CD4-positive, CD25-positive, alpha-beta regulatory T cell (primary cell): ENCODE results near the gene TESMIN. TPM values are rescaled to one million over a fixed set of nuclear protein-coding genes. Genes with fewer than 3 reads are reported as not detected.
A peak's percentile ranks its signal among the peaks of the same experiment; 100 is the strongest.

Source experiments
- ATAC-seq, 2 donors: fragments of 150-1000 bp; cut with Tn5 transposase; one replicate each; pipeline ENCODE4 v1.10.0; 2021; ENCODE audit warnings: low read depth in 2 of 2, moderate number of reproducible peaks in 2 of 2, moderate library complexity in 1 of 2
- DNase-seq, 3 donors: peaks; one replicate each; pipeline versions ENCODE4 v3.0.0 to v3.0.0-alpha.2; 2012 to 2022; ENCODE audit warnings: mixed read lengths in 1 of 3
- H3K27ac ChIP-seq: one replicate; pipeline ENCODE4 v1.7.0; 2013; ENCODE audit warnings: mild to moderate bottlenecking, low read length; ENCODE audit not compliant: insufficient read depth, poor library complexity, severe bottlenecking
- H3K27me3 ChIP-seq: one replicate; pipeline ENCODE4 v1.7.0; 2013; ENCODE audit warnings: low read length; ENCODE audit not compliant: control insufficient read depth, insufficient read depth
- H3K36me3 ChIP-seq: one replicate; pipeline ENCODE4 v1.7.0; 2013; ENCODE audit warnings: mild to moderate bottlenecking, low read length, moderate library complexity; ENCODE audit not compliant: control insufficient read depth, insufficient read depth
- H3K4me1 ChIP-seq: 2 replicates; pipeline ENCODE4 v1.7.0; 2013; ENCODE audit warnings: mild to moderate bottlenecking, low read length; ENCODE audit not compliant: insufficient read depth, control insufficient read depth, poor library complexity, severe bottlenecking
- H3K4me3 ChIP-seq: one replicate; pipeline ENCODE4 v1.7.0; 2013; ENCODE audit warnings: low read depth, mild to moderate bottlenecking, low read length, moderate library complexity
- H3K9me3 ChIP-seq, 2 experiments: 1 replicate in 1 of 2; 2 replicates in 1 of 2; pipeline ENCODE4 v1.7.0; 2013; ENCODE audit warnings: low read length in 2 of 2, mild to moderate bottlenecking in 1 of 2, moderate library complexity in 1 of 2; ENCODE audit not compliant: control insufficient read depth in 2 of 2
- H3K27ac Mint-ChIP-seq, 3 donors: one replicate each; pipeline ENCODE4 v1.8.0; 2020 to 2022; ENCODE audit warnings: mild to moderate bottlenecking in 3 of 3, mixed read lengths in 3 of 3, moderate library complexity in 2 of 3
- H3K27me3 Mint-ChIP-seq: one replicate; pipeline ENCODE4 v1.8.0; 2022; ENCODE audit warnings: mild to moderate bottlenecking, mixed read lengths
- H3K36me3 Mint-ChIP-seq: one replicate; pipeline ENCODE4 v1.8.0; 2020; ENCODE audit warnings: mixed read lengths
- H3K4me1 Mint-ChIP-seq, 4 donors: one replicate each; pipeline ENCODE4 v1.8.0; 2020 to 2022; ENCODE audit warnings: mixed read lengths in 4 of 4, mild to moderate bottlenecking in 1 of 4
- H3K4me3 Mint-ChIP-seq, 4 donors: one replicate each; pipeline ENCODE4 v1.8.0; 2020 to 2022; ENCODE audit warnings: mild to moderate bottlenecking in 4 of 4, mixed read lengths in 4 of 4, moderate library complexity in 3 of 4
- H3K9me3 Mint-ChIP-seq, 7 donors: one replicate each; pipeline ENCODE4 v1.8.0; 2020 to 2022; ENCODE audit warnings: mixed read lengths in 7 of 7, mild to moderate bottlenecking in 3 of 7, moderate library complexity in 2 of 7
- polyA plus RNA-seq, 4 donors: library from polyadenylated mRNA; unstranded; fragments of 300-500 nt; fragmentation: Illumina TruSeq; gene quantifications; one replicate each; pipeline ENCODE4 v1.2.3, GENCODE V29; 2021
- total RNA-seq: library from RNA; stranded (reverse); gene quantifications from one replicate; pipeline ENCODE4 v1.2.3, GENCODE V29; 2022

The TESMIN gene
- total RNA-seq = 6.4 TPM
- 1 to 10 TPM; 3.0 to 8.0 (median 5.0) TPM for polyA plus RNA-seq

GRCh38 chr11:68751331-68751856 lies at the start of gene TESMIN:
TESMIN (minus strand) TSS chr11:68751520; CDS start chr11:68750660, 860 bp downstream.
- Histone ChIP-seq H3K9me3 (no peaks in the 10 kb centered on the region), H3K4me3 (peak within 1 kb of the TSS; percentile 44), H3K27ac (no peak within 1 kb of the TSS), H3K36me3 (peaks cover under 1% of the 10 kb centered on the region), H3K27me3 (no peaks in the 10 kb centered on the region), H3K4me1 (peaks cover 3% of the 10 kb centered on the region)
- DNase-seq = peak; percentile 86 to 88 (median 88)
- peaks cover 0 to 19% (median 6%) of the 10 kb centered on the region in 4 donors for H3K4me1 Mint-ChIP-seq
- no peaks in the 10 kb centered on the region for H3K9me3 Mint-ChIP-seq
- peak within 1 kb of the TSS; percentile 42 to 87 (median 65) for H3K27ac Mint-ChIP-seq
- H3K27me3 Mint-ChIP-seq = no peaks in the 10 kb centered on the region
- H3K36me3 Mint-ChIP-seq = peaks cover 3% of the 10 kb centered on the region
- ATAC-seq = peak; percentile 94
- peak within 1 kb of the TSS; percentile 78 to 82 (median 80) for H3K4me3 Mint-ChIP-seq

DNA sequence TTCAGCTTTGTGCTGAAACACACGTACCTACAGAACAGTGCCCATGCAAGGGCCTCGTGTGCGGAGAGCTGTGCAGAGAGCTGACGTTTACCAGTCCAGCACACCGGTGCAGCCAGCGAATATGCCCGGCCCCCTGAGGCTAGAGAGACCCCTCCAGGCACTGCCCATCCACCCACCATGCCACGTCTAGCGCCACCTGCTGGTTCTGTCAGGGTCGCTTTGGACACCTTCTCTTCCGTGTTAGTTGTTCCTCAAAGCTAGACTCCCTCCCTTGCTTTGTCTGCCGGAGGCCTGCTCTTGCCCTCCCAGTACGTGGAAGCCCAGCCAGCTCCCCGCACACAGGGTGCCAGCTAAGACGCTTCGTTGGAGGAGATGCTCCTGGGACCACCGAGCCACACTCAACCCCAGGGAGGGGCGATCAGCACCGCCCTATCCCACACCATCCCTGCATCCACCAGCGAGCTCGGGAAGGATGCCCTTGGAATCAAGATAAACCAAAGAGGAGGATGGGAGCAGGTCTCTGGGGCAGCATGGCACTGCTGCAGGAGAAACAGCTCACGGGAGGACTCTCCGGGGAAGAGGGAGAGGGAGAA lies 47.0 kb upstream of the TESMIN start:
- H3K4me1 Mint-ChIP-seq = no peaks in the 10 kb centered on the region
- DNase-seq = peak; percentile 9 to 27 (median 17)
- Histone ChIP-seq H3K4me1 (no peaks in the 10 kb centered on the region), H3K27ac (no peak overlapping the region), H3K9me3 (no peaks in the 10 kb centered on the region), H3K4me3 (no peak overlapping the region), H3K27me3 (no peaks in the 10 kb centered on the region), H3K36me3 (peaks cover 18% of the 10 kb centered on the region)
- ATAC-seq = no peak
- H3K9me3 Mint-ChIP-seq = no peaks in the 10 kb centered on the region
- peaks cover 20% of the 10 kb centered on the region for H3K36me3 Mint-ChIP-seq
- no peak overlapping the region for H3K4me3 Mint-ChIP-seq
- H3K27ac Mint-ChIP-seq = no peak overlapping the region
- no peaks in the 10 kb centered on the region for H3K27me3 Mint-ChIP-seq

DNA sequence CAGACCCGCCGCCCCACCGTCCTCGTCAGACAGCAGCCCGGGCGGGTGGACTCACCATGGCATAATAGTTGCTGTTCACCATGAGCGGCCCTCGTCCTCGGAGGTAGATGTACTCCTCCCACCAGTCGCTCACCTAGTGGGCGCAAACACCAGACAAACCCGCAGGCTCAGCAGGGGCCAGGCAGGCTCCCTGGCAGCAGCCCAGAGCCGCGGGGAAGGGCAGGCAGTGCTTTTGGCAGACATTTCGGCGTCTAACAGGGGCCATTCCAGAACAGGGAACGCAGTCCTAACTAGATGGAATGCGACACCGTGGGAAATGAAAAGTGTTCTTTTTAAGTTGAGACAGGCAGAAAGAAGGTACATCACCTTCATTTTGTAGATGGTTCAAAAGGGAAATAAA lies 45.5 kb upstream of the TESMIN start:
- peaks cover 15% of the 10 kb centered on the region for H3K36me3 Mint-ChIP-seq

GRCh38 chr11:68792400-68792966 lies 41.2 kb upstream of the TESMIN start:
- no peaks in the 10 kb centered on the region for H3K27me3 ChIP-seq
- Mint-ChIP-seq H3K9me3 (no peaks in the 10 kb centered on the region), H3K27me3 (no peaks in the 10 kb centered on the region), H3K4me1 (peaks cover 0 to 3% (median 0%) of the 10 kb centered on the region in 4 donors), H3K36me3 (peaks cover 17% of the 10 kb centered on the region), H3K4me3 (no peak overlapping the region), H3K27ac (no peak overlapping the region)
- DNase-seq (no peak), ATAC-seq (no peak)
- no peaks in the 10 kb centered on the region for H3K4me1 ChIP-seq
- H3K4me3 ChIP-seq = no peak overlapping the region
- H3K27ac ChIP-seq = no peak overlapping the region
- H3K9me3 ChIP-seq = no peaks in the 10 kb centered on the region
- peaks cover 23% of the 10 kb centered on the region for H3K36me3 ChIP-seq

More for the DNA sequence above, 45.5 kb upstream of the TESMIN start:
- H3K4me1 ChIP-seq = no peaks in the 10 kb centered on the region
- Mint-ChIP-seq H3K4me1 (no peaks in the 10 kb centered on the region), H3K9me3 (no peaks in the 10 kb centered on the region), H3K27ac (no peak overlapping the region), H3K27me3 (no peaks in the 10 kb centered on the region), H3K4me3 (no peak overlapping the region)
- no peak overlapping the region for H3K4me3 ChIP-seq
- peaks cover 27% of the 10 kb centered on the region for H3K36me3 ChIP-seq
- ATAC-seq (no peak), DNase-seq (no peak)
- no peaks in the 10 kb centered on the region for H3K27me3 ChIP-seq
- no peak overlapping the region for H3K27ac ChIP-seq
- H3K9me3 ChIP-seq = no peaks in the 10 kb centered on the region

- DNase-seq (no peak), ATAC-seq (no peak)
- H3K4me3 Mint-ChIP-seq = no peak overlapping the region
- peaks cover 0 to 3% (median 0%) of the 10 kb centered on the region in 4 donors for H3K4me1 Mint-ChIP-seq
- Histone ChIP-seq H3K4me1 (no peaks in the 10 kb centered on the region), H3K27ac (no peak overlapping the region), H3K27me3 (no peaks in the 10 kb centered on the region), H3K4me3 (no peak overlapping the region), H3K36me3 (peaks cover 19% of the 10 kb centered on the region), H3K9me3 (no peaks in the 10 kb centered on the region)
- H3K9me3 Mint-ChIP-seq = no peaks in the 10 kb centered on the region
- no peaks in the 10 kb centered on the region for H3K27me3 Mint-ChIP-seq
- peaks cover 24% of the 10 kb centered on the region for H3K36me3 Mint-ChIP-seq
- no peak overlapping the region for H3K27ac Mint-ChIP-seq
Measured at GRCh38 chr11:68784653-68785052, 33.3 kb upstream of the TESMIN start.

GRCh38 chr11:68783216-68783821 lies 32.0 kb upstream of the TESMIN start:
- H3K27me3 ChIP-seq = no peaks in the 10 kb centered on the region
- H3K4me3 ChIP-seq = no peak overlapping the region
- H3K4me1 Mint-ChIP-seq = no peaks in the 10 kb centered on the region
- H3K4me1 ChIP-seq = no peaks in the 10 kb centered on the region
- H3K4me3 Mint-ChIP-seq = no peak overlapping the region
- H3K36me3 ChIP-seq = peaks cover 19% of the 10 kb centered on the region
- no peaks in the 10 kb centered on the region for H3K27me3 Mint-ChIP-seq
- DNase-seq (no peak), ATAC-seq (no peak)
- H3K36me3 Mint-ChIP-seq = peaks cover 28% of the 10 kb centered on the region
- no peak overlapping the region for H3K27ac ChIP-seq
- H3K9me3 Mint-ChIP-seq = no peaks in the 10 kb centered on the region
- H3K27ac Mint-ChIP-seq = peak overlapping the region in 2 of 3 donors; percentile 11 to 74
- no peaks in the 10 kb centered on the region for H3K9me3 ChIP-seq

- Histone ChIP-seq H3K9me3 (no peaks in the 10 kb centered on the region), H3K4me1 (no peaks in the 10 kb centered on the region), H3K27ac (no peak overlapping the region), H3K36me3 (peaks cover 23% of the 10 kb centered on the region), H3K27me3 (no peaks in the 10 kb centered on the region), H3K4me3 (no peak overlapping the region)
- H3K9me3 Mint-ChIP-seq = no peaks in the 10 kb centered on the region
- peaks cover 34% of the 10 kb centered on the region for H3K36me3 Mint-ChIP-seq
- no peaks in the 10 kb centered on the region for H3K27me3 Mint-ChIP-seq
- no peak overlapping the region for H3K27ac Mint-ChIP-seq
- no peak overlapping the region for H3K4me3 Mint-ChIP-seq
- DNase-seq = no peak
- ATAC-seq = no peak
- no peaks in the 10 kb centered on the region for H3K4me1 Mint-ChIP-seq
Measured at GRCh38 chr11:68782711-68783110, 31.4 kb upstream of the TESMIN start.
